GM12875 (cell line): Measurements from ENCODE around the gene MAPK8IP2.
"Not testable (repeated sequence)": the region's sequence is repeated elsewhere in the genome, so short reads cannot be mapped to it uniquely, and the experiment has no call there.

Source experiments
- H3K4me3 ChIP-seq: one replicate; pipeline ENCODE4 v1.5.1; 2011; ENCODE audit warnings: low read depth, low read length, control low read depth
- CTCF ChIP-seq: IDR thresholded peaks from 2 replicates; pipeline ENCODE4 v1.5.1; 2011; ENCODE audit warnings: low read depth, mild to moderate bottlenecking, control low read depth, inconsistent platforms, low read length, moderate library complexity, borderline replicate concordance; ENCODE audit not compliant: insufficient read depth

Gene MAPK8IP2

GRCh38 chr22:50605613-50606074, 5.1 kb downstream of the MAPK8IP2 start:
- no peak overlapping the region for H3K4me3 ChIP-seq
- no peak for TF ChIP-seq CTCF

GRCh38 chr22:50606165-50606945, 5.8 kb downstream of the MAPK8IP2 start:
- TF ChIP-seq CTCF: no peak
- no peak overlapping the region for H3K4me3 ChIP-seq

- no peak for TF ChIP-seq CTCF
- no peak overlapping the region for H3K4me3 ChIP-seq
These were observed 6.5 kb downstream of the MAPK8IP2 start for GRCh38 chr22:50606946-50607658.

- no peak for TF ChIP-seq CTCF
- H3K4me3 ChIP-seq: no peak overlapping the region
These were observed 7.0 kb downstream of the MAPK8IP2 start for GRCh38 chr22:50607659-50608020.

GRCh38 chr22:50608058-50608840, 7.7 kb downstream of the MAPK8IP2 start:
- H3K4me3 ChIP-seq: not testable (repeated sequence)

- H3K4me3 ChIP-seq: no peak overlapping the region
- TF ChIP-seq CTCF: no peak
These were observed 8.4 kb downstream of the MAPK8IP2 start for GRCh38 chr22:50608996-50609395.

- no peak overlapping the region for H3K4me3 ChIP-seq
- no peak for TF ChIP-seq CTCF
These were observed 9.0 kb downstream of the MAPK8IP2 start for GRCh38 chr22:50609599-50609998.
